ENCODE data around the gene SETX.

Gene SETX

GRCh38 chr9:132288361-132288760, 66.4 kb downstream of the SETX start:
- H3K27ac ChIP-seq (replicated peaks) = no peak overlapping the region
- no peak overlapping the region for H3K4me3 ChIP-seq (replicated peaks; ENCODE audit: insufficient read depth, low read length)
- no peaks in the 10 kb centered on the region for H3K27me3 ChIP-seq (ENCODE audit: insufficient read depth, poor library complexity, severe bottlenecking)
- no peak for DNase-seq (ENCODE audit: low read depth in 1 of 2, low spot score in 1 of 2)
- TF ChIP-seq GABPA (IDR thresholded peaks at IDR 0.05; ENCODE audit: low read depth) (no peak), REST (IDR thresholded peaks at IDR 0.05; ENCODE audit: insufficient replicate concordance, low read depth) (no peak), CTCF (IDR thresholded peaks at IDR 0.05; ENCODE audit: insufficient read depth, low read length) (no peak), SPI1 (IDR thresholded peaks at IDR 0.05; ENCODE audit: borderline replicate concordance, low read depth) (no peak), POLR2AphosphoS5 (IDR thresholded peaks at IDR 0.05; ENCODE audit: low read depth) (no peak)

DNA sequence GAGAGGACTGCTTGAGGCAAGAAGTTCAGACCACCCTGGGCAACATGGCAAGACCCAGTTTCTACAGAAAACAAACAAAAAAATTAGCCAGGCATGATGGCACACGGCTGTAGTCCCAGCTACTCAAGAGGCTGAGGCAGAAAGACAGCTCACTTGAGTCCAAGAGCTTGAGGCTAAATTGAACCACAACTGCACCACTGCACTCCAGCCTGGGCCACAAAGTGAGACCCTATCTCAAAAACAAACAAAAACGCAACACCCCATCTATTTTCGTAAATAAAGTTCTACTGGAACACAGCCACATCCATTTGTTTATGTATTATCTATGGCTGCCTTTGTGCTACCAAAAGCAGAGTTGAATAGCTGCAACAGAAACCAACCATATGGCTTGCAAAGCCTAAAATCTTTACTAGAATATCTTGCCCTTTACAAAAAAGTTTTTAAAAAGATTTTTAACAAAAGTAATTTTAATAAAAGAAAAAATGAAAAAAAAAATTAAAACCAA, 67.5 kb downstream of the SETX start:
- no peak overlapping the region for H3K4me3 ChIP-seq (replicated peaks; ENCODE audit: insufficient read depth, low read length)
- TF ChIP-seq CTCF (IDR thresholded peaks at IDR 0.05; ENCODE audit: insufficient read depth, low read length) (no peak), POLR2AphosphoS5 (IDR thresholded peaks at IDR 0.05; ENCODE audit: low read depth) (no peak), REST (IDR thresholded peaks at IDR 0.05; ENCODE audit: insufficient replicate concordance, low read depth) (no peak), GABPA (IDR thresholded peaks at IDR 0.05; ENCODE audit: low read depth) (no peak), SPI1 (IDR thresholded peaks at IDR 0.05; ENCODE audit: borderline replicate concordance, low read depth) (no peak)
- H3K27me3 ChIP-seq (ENCODE audit: insufficient read depth, poor library complexity, severe bottlenecking) = no peaks in the 10 kb centered on the region
- H3K27ac ChIP-seq (replicated peaks) = no peak overlapping the region
- no peak for DNase-seq (ENCODE audit: low read depth in 1 of 2, low spot score in 1 of 2)

DNA sequence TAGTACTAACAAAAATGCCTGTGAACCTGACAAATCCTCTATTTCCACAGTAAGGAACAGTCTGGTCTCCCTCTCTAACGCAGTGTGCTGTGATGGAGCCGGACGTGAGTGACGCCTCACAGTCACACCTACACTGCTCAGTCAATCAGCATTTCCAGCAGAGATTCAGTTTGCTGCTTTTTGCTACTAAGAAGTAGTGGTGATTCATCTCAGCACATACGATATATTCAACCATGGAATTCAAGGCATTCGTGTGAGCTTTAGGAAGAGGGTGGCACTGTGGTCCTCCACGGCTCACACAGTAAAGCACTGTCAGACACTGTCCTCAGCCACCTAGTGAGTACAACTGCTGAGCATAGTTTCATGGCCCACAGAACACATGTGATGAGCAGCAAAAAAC, 70.9 kb downstream of the SETX start:
- Histone ChIP-seq H3K27me3 (ENCODE audit: insufficient read depth, poor library complexity, severe bottlenecking) (no peaks in the 10 kb centered on the region), H3K27ac (replicated peaks) (no peak overlapping the region), H3K4me3 (replicated peaks; ENCODE audit: insufficient read depth, low read length) (no peak overlapping the region)
- TF ChIP-seq CTCF (IDR thresholded peaks at IDR 0.05; ENCODE audit: insufficient read depth, low read length) = no peak
- no peak for TF ChIP-seq POLR2AphosphoS5 (IDR thresholded peaks at IDR 0.05; ENCODE audit: low read depth)
- no peak for TF ChIP-seq GABPA (IDR thresholded peaks at IDR 0.05; ENCODE audit: low read depth)
- no peak for TF ChIP-seq REST (IDR thresholded peaks at IDR 0.05; ENCODE audit: insufficient replicate concordance, low read depth)
- TF ChIP-seq SPI1 (IDR thresholded peaks at IDR 0.05; ENCODE audit: borderline replicate concordance, low read depth) = no peak
- DNase-seq (ENCODE audit: low read depth in 1 of 2, low spot score in 1 of 2) = no peak
